ENCODE results near the gene AK9.

DNA sequence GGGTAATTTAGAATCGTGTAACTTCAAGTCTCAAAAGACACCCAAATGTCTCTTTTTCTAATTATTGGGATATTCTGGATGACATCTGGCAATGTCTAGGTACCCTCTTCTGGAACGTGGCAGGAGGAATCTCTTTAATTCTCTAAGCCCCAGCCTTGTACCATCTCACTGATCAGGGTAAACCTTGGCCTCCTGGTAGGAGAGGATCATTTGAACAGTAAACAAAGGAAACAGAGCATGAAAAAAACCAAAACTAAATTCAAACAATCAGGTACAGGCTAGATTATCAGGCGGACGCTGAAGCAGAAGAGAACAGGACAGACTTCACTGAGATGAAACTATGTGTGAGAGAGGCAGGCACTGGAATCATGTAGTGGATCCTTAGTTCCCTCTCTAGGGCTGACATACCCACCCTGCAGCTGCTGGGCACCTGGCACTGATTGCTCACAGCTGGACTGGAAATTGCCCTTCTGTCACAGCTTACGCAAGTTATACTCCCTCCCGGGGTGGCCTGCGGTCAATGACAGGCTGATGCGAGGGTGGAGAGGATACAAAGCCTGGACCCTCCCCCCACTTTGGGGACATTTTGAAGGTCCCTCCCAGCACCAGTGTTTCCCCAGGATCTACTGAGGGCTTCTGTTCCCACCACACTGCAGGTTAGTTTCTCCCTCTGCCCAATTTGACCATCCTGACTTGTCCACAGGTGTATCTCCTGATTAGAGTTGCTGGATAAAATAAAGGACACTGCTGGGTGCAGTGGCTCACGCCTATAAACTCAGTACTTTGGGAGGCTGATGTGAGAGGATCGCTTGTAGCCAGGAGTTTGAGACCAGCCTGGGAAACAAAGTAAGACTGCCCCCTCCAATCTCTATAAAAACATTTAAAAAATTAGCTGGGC, 187.4 kb downstream of the AK9 start:
- TF ChIP-seq HMGXB4 (CRISPR knock-in tag; IDR thresholded peaks at IDR 0.05) (no peak), ZNF217 (CRISPR knock-in tag; IDR thresholded peaks at IDR 0.05) (no peak), GABPB1 (CRISPR knock-in tag; IDR thresholded peaks at IDR 0.05) (no peak)

All from K562 (cell line).